Loucy (cell line): ENCODE results near the gene PMAIP1.

Experiments
- H2AFZ ChIP-seq: fragments of 200-600 bp; sonication (generic); 2 replicates; pipeline ENCODE4 v1.6.0; 2016; ENCODE audit warnings: antibody characterized with exemption, mild to moderate bottlenecking, low read length, moderate library complexity
- H3F3A ChIP-seq: fragments of 200-600 bp; 2 replicates; pipeline ENCODE4 v1.6.0; 2016; ENCODE audit warnings: antibody characterized with exemption, low read depth, mild to moderate bottlenecking
- H3K27me3 ChIP-seq: fragments of 200-600 bp; sonication (generic); 2 replicates; pipeline ENCODE4 v1.6.1; 2014; ENCODE audit warnings: low read length, mild to moderate bottlenecking; ENCODE audit not compliant: insufficient read depth, poor library complexity, severe bottlenecking
- H3K36me3 ChIP-seq: fragments of 200-600 bp; sonication (generic); 2 replicates; pipeline ENCODE4 v1.6.1; 2016; ENCODE audit warnings: low read length; ENCODE audit not compliant: insufficient read depth
- H3K4me1 ChIP-seq: fragments of 200-600 bp; sonication (generic); 2 replicates; pipeline ENCODE4 v1.5.1; 2014; ENCODE audit warnings: low read length, mild to moderate bottlenecking; ENCODE audit not compliant: insufficient read depth, poor library complexity, severe bottlenecking
- H3K4me2 ChIP-seq: fragments of 200-600 bp; sonication (generic); 2 replicates; pipeline ENCODE4 v1.6.0; 2014; ENCODE audit warnings: antibody characterized with exemption, low read length, low read depth, mild to moderate bottlenecking; ENCODE audit not compliant: poor library complexity, severe bottlenecking
- H3K4me3 ChIP-seq: fragments of 200-600 bp; sonication (generic); 2 replicates; pipeline ENCODE4 v1.5.1; 2014; ENCODE audit warnings: low read length, mild to moderate bottlenecking, mixed read lengths; ENCODE audit not compliant: poor library complexity, severe bottlenecking
- H3K79me2 ChIP-seq: fragments of 200-600 bp; sonication (generic); 2 replicates; pipeline ENCODE4 v1.6.1; 2014; ENCODE audit warnings: low read length; ENCODE audit not compliant: insufficient read depth
- H3K9ac ChIP-seq: fragments of 200-600 bp; sonication (generic); 2 replicates; pipeline ENCODE4 v1.6.0; 2014; ENCODE audit warnings: mild to moderate bottlenecking, low read depth, low read length, moderate library complexity; ENCODE audit not compliant: poor library complexity, severe bottlenecking
- H3K9me2 ChIP-seq: fragments of 200-600 bp; sonication (generic); replicated peaks from 2 replicates; pipeline ENCODE4 v1.6.1; 2016; ENCODE audit warnings: low read depth, low read length, mixed read lengths
- H3K9me3 ChIP-seq: fragments of 200-600 bp; sonication (generic); 2 replicates; pipeline ENCODE4 v1.6.1; 2014; ENCODE audit warnings: mild to moderate bottlenecking, antibody characterized with exemption, low read length, low read depth; ENCODE audit not compliant: insufficient read depth
- H4K20me1 ChIP-seq: fragments of 200-600 bp; sonication (generic); 2 replicates; pipeline ENCODE4 v1.6.0; 2014; ENCODE audit warnings: antibody characterized with exemption, low read length, mild to moderate bottlenecking; ENCODE audit not compliant: insufficient read depth, poor library complexity, severe bottlenecking
- CTCF ChIP-seq: fragments of 200-600 bp; sonication (generic); conservative IDR thresholded peaks from 2 replicates; pipeline ENCODE4 v1.5.1; 2014; ENCODE audit warnings: mild to moderate bottlenecking, antibody characterized with exemption, low read length
- EZH2phosphoT487 ChIP-seq: fragments of 200-600 bp; IDR thresholded peaks from 2 replicates; pipeline ENCODE4 v1.6.1; 2018; ENCODE audit warnings: antibody characterized with exemption, mild to moderate bottlenecking, moderate library complexity, borderline replicate concordance

Gene PMAIP1

GRCh38 chr18:59900222-59901128 lies 679 bp downstream of the PMAIP1 start:
- H3K9me3 ChIP-seq: no peaks in the 10 kb centered on the region
- H3K9me2 ChIP-seq: no peaks in the 10 kb centered on the region
- H3K36me3 ChIP-seq: peaks cover 19% of the 10 kb centered on the region
- peak overlapping the region; percentile 100 for H3K9ac ChIP-seq
- H3K4me1 ChIP-seq: peaks cover 36% of the 10 kb centered on the region
- peaks cover 75% of the 10 kb centered on the region for H3K79me2 ChIP-seq
- H3F3A ChIP-seq: peaks cover 8% of the 10 kb centered on the region; the same call in 1 of the 2 replicates
- peak overlapping the region; percentile 85 for H3K4me2 ChIP-seq
- H3K4me3 ChIP-seq: peak overlapping the region; percentile 80
- H4K20me1 ChIP-seq: peaks cover 52% of the 10 kb centered on the region
- no peak overlapping the region for H2AFZ ChIP-seq
- H3K27me3 ChIP-seq: peaks cover 8% of the 10 kb centered on the region
- TF ChIP-seq CTCF (no peak), EZH2phosphoT487 (no peak)

GRCh38 chr18:59902131-59902992 lies 2.6 kb downstream of the PMAIP1 start:
- peak overlapping the region; percentile 85 for H3K4me2 ChIP-seq
- peaks cover 81% of the 10 kb centered on the region for H3K79me2 ChIP-seq

More at GRCh38 chr18:59902131-59902992, 2.6 kb downstream of the PMAIP1 start:
- no peak for TF ChIP-seq EZH2phosphoT487
- no peak for TF ChIP-seq CTCF
- Histone ChIP-seq H3K9me2 (no peaks in the 10 kb centered on the region), H3F3A (peaks cover 23% of the 10 kb centered on the region), H3K9ac (peak overlapping the region; percentile 100), H3K27me3 (peaks cover 8% of the 10 kb centered on the region), H3K4me3 (peak overlapping the region; percentile 80), H3K4me1 (peaks cover 54% of the 10 kb centered on the region), H3K36me3 (peaks cover 19% of the 10 kb centered on the region), H2AFZ (no peak overlapping the region), H4K20me1 (peaks cover 52% of the 10 kb centered on the region), H3K9me3 (no peaks in the 10 kb centered on the region)
